H1 (cell line): ENCODE measurements around the gene ATP6V1B1.

Source experiments
- CHD1 ChIP-seq: IDR thresholded peaks from 2 replicates; pipeline ENCODE4 v1.6.1; 2012; ENCODE audit warnings: low read depth, low read length, improper control_type of control experiment
- CTCF ChIP-seq, 3 experiments: IDR thresholded peaks; 1 replicate in 2 of 3; 2 replicates in 1 of 3; pipeline versions ENCODE4 v1.5.1 to v1.6.1; 2011; ENCODE audit warnings: low read length in 3 of 3, mild to moderate bottlenecking in 3 of 3, inconsistent platforms in 2 of 3, low read depth in 1 of 3, moderate library complexity in 1 of 3; ENCODE audit not compliant: insufficient read depth in 1 of 3; ENCODE audit errors: control extremely low read depth in 1 of 3

- TF ChIP-seq CHD1 (no peak), CTCF (IDR thresholded peaks at IDR 0.05; ENCODE audit: control extremely low read depth in 1 of 3, insufficient read depth in 1 of 3, low read depth in 1 of 3, low read length in 3 of 3) (no peak)
Observed at GRCh38 chr2:70958759-70959158, 23.1 kb downstream of the ATP6V1B1 start.
